ENCODE measurements around the gene CLEC20A.

Gene CLEC20A

GRCh38 chr1:178467837-178468236 lies 28.9 kb downstream of the CLEC20A start:
- DNase-seq = no peak

DNA sequence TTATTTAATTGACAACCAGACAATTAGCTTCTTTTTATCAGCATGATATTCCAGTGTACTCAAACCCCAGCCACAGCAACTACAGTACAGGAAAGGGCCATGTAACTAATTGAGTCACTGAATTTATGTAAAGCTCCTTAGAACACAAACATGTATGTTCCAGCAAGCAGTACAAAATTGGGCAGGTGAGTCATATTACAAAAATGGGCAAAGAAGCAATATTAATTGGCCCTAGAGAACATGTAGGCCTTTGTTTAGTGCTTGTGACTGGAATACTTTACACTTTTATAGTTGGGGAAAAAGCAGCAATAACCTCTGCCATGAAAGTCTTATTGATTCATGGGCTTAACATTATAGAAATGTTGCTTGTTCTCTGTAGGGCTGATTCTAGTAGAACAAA lies 31.8 kb downstream of the CLEC20A start:
- DNase-seq = no peak

DNA sequence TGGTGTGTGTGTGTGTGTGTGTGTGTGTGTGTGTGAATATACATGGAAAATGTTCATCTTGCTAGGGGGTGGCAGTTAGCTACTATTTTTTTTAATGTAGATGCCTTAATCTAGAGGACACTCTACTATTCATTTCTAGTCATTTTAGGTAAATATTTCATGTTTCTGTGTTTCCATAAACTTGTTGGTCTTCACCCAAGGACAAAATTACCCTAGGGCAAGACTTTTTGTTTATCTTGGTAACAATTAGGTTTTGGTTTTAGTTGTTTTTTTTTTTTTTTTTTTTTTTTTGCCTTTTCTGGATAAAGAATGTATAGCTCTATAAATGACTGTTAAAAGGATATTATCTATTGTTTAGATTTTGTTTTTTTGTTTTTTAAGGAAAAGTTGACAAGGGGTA lies 32.2 kb downstream of the CLEC20A start:
- DNase-seq = no peak

DNA sequence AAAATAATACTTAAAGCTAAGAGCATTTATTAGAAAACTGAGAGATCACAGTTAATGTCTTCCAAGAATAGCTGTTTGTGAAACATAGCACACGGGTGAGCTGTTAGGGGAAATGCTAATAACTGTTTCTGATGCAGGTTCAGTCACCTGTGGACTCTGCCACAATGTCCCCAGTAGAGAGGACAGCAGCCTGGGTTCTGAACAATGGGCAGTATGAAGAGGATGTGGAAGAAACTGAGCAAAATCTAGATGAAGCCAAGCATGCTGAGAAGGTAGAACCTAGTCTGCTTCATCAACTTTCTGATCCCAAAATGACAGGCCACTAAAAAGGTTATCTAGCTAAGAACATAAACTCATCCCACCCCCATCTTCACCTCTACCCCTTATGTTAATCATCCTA lies 32.6 kb downstream of the CLEC20A start:
- no peak for DNase-seq

DNA sequence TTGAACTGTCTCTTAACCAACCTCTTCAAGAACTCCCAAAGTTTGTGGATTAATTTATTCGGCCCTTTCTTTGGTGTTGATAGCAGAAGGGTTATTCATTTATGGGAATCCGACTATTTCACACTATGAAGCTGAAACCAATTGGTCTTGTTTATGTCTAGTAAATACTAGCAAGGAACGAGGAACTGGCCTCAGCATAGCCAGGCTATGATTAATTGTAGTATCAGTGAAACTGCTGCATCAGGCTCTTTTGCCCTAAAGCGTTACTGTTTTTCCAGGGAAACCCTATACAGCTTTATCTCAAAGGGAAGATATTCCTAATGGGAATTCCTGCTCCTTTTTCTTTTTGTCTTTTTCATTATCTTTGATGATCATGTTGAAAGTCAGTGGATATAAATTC lies 35.1 kb downstream of the CLEC20A start:
- DNase-seq = no peak

DNA sequence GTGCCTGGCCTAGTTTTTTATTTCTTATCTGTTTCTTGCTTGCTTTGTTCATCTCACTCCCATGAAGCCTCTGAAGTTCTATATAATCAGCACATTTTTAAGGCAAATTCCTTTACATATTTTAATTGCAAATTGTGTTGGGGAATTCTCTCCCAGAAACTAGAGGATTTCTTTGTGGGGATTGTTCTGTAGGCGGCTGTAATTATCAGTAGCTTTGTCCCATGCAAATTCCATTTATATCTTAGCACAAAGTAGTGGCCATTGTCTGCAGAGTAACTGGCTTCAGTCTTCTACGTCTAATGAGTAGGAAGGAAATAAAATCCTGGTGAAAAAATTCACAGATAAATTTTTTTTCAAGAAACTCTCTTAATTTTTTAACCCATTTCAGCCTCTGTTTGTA lies 35.7 kb downstream of the CLEC20A start:
- no peak for DNase-seq

- DNase-seq = no peak
These were observed 38.6 kb downstream of the CLEC20A start for GRCh38 chr1:178458203-178458602.

GRCh38 chr1:178457651-178458050 lies 39.1 kb downstream of the CLEC20A start:
- DNase-seq = no peak

DNA sequence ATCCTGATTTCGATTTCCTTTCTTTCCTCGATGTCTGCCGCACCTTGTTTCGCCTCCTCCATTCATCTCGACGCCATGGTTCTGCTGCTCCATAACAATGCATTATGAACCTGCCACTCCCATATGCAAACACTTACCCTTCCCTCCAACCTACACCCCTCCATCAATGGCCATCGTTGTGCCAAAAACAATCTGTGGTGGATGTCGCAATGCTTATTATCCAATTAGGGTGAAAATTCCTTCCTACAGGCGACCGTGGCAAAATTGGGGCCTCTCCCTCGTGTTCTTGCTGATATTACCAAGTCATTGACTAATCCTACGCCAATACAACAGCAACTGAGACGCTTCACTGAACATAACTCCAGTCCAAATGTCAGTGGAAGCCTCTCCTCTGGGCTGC lies 40.3 kb downstream of the CLEC20A start:
- DNase-seq = no peak

- DNase-seq = no peak
These were observed 44.8 kb downstream of the CLEC20A start for GRCh38 chr1:178452013-178452412.

DNA sequence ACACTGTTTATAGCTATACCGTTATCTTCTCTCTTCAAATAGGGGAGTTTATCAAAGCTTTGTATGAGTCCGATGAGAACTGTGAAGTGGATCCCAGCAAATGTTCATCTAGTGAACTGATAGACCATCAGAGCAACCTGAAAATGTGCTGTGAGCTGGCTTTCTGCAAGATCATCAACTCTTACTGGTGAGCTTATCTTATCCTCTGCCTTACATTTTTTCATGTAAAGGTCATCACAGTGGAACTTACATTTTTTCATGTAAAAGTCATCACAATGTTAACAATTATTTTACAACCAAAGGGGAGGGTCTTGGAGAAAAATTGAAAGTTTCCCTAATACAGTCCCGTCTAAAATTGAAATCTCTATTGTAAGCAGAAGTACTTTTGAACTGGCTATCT lies 45.2 kb downstream of the CLEC20A start:
- DNase-seq = no peak

DNA sequence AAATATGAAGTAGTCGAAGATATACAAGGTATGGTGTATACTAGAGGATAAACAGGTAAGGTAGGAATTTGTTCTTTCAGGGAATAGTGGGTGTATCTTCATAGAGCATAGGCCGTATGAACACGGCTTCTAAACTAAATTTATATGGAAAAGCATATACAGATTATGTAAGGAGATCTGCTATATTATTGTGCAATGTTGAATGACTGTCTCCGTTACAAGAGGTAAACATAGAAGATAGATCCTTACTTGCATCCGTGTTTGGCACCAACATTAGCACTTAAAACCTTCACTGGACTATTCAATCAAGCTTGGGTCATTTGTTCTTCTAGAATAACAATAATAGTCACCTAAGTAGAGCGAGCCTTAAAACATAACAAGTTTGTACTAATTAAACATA lies 45.9 kb downstream of the CLEC20A start:
- DNase-seq = no peak

GRCh38 chr1:178442925-178443324 lies 53.8 kb downstream of the CLEC20A start:
- no peak for DNase-seq

DNA sequence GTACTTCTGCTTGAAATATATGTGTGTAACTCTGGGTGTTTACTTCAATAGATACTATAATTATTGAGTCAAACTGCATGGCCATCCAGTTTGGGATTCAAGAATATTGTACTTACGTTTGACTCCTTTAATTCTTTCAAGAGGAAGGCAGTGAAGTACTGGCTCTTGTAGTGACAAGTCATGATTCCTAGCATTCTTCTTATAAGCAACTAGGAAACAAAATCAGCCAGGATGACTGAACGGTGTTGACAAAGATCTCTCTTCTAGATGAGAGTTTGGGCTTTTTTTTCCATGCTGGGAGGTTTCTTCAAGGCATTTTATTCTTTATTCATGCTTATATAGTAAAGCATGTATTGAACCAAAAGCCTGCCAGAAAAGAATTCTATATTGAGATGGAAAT lies 58.3 kb downstream of the CLEC20A start:
- DNase-seq = no peak

GRCh38 chr1:178436899-178437298 lies 59.9 kb downstream of the CLEC20A start:
- DNase-seq = no peak

DNA sequence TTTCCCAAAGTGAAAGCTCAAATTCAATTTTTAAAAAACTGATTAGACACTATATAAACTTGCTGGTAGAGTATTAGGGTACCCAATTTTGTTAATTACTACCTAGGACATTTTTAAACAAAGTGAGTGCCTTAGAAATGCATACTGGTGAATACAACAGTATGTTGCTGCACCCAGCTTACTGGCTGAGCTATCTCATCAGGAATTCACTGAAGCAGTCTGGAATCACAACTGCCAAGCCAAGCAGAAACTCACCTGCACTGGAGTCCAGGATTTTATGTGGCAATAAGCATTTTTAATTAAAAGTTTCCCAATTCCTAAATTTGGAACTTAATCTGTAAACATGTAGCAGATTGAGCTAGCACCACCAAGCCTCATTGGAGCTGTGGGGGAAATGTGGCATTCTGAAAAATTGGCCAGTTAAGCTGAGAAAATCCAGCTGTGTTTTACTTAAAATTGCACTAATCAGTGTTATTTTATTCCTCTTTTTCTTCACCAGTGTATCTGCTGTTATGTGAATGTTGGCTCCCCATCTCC lies 61.8 kb downstream of the CLEC20A start:
- DNase-seq = no peak

GRCh38 chr1:178434360-178434759 lies 62.4 kb downstream of the CLEC20A start:
- DNase-seq = no peak

Data from CD4-positive, alpha-beta T cell treated with Interleukin-4 for 1 hour (primary cell).